Measurements from ENCODE around the gene STRBP.

Gene STRBP

GRCh38 chr9:123314617-123315016 lies 46.2 kb upstream of the STRBP start:
- Histone ChIP-seq H3K4me1 (ENCODE audit: control insufficient read depth, low read length) (peaks cover 49% of the 10 kb centered on the region), H3K27me3 (ENCODE audit: control insufficient read depth, low read length) (no peaks in the 10 kb centered on the region), H3K36me3 (ENCODE audit: control insufficient read depth, low read length) (no peaks in the 10 kb centered on the region), H3F3A (ENCODE audit: control insufficient read depth, insufficient read depth) (0 out of 2 replicates have a peak, but pooled peaks cover 5% of the 10 kb centered on the region), H3K4me2 (ENCODE audit: low read length) (no peak overlapping the region), H3K9me3 (ENCODE audit: control insufficient read depth, insufficient read depth, low read length) (no peaks in the 10 kb centered on the region), H3K4me3 (ENCODE audit: low read length) (no peak overlapping the region), H3K79me2 (ENCODE audit: control insufficient read depth, low read length) (no peaks in the 10 kb centered on the region), H3K27ac (ENCODE audit: low read depth, low read length) (no peak overlapping the region), H4K20me1 (ENCODE audit: control insufficient read depth, insufficient read depth, low read depth, low read length) (no peaks in the 10 kb centered on the region), H3K9me2 (replicated peaks; ENCODE audit: control insufficient read depth, low read length) (no peaks in the 10 kb centered on the region)
- TF ChIP-seq CTCF (IDR thresholded peaks at IDR 0.05; ENCODE audit: low read depth, low read length, poor library complexity, severe bottlenecking) (no peak), EZH2phosphoT487 (IDR thresholded peaks at IDR 0.05; ENCODE audit: borderline replicate concordance, low read length) (no peak)

- no peaks in the 10 kb centered on the region for H3K79me2 ChIP-seq (ENCODE audit: control insufficient read depth, low read length)
- no peaks in the 10 kb centered on the region for H4K20me1 ChIP-seq (ENCODE audit: control insufficient read depth, insufficient read depth, low read depth, low read length)
- H3K9me3 ChIP-seq (ENCODE audit: control insufficient read depth, insufficient read depth, low read length): no peaks in the 10 kb centered on the region
- 0 out of 2 replicates have a peak, but pooled peaks cover 5% of the 10 kb centered on the region for H3F3A ChIP-seq (ENCODE audit: control insufficient read depth, insufficient read depth)
- H3K27me3 ChIP-seq (ENCODE audit: control insufficient read depth, low read length): no peaks in the 10 kb centered on the region
- no peaks in the 10 kb centered on the region for H3K9me2 ChIP-seq (replicated peaks; ENCODE audit: control insufficient read depth, low read length)
- H3K27ac ChIP-seq (ENCODE audit: low read depth, low read length): no peak overlapping the region
- TF ChIP-seq EZH2phosphoT487 (IDR thresholded peaks at IDR 0.05; ENCODE audit: borderline replicate concordance, low read length) (no peak), CTCF (IDR thresholded peaks at IDR 0.05; ENCODE audit: low read depth, low read length, poor library complexity, severe bottlenecking) (no peak)
- no peak overlapping the region for H3K4me2 ChIP-seq (ENCODE audit: low read length)
- peaks cover 35% of the 10 kb centered on the region for H3K4me1 ChIP-seq (ENCODE audit: control insufficient read depth, low read length)
- H3K4me3 ChIP-seq (ENCODE audit: low read length): no peak overlapping the region
- no peaks in the 10 kb centered on the region for H3K36me3 ChIP-seq (ENCODE audit: control insufficient read depth, low read length)
These were observed 44.0 kb upstream of the STRBP start for GRCh38 chr9:123312306-123312877.

GRCh38 chr9:123311250-123311752 lies 42.9 kb upstream of the STRBP start:
- Histone ChIP-seq H3K4me1 (ENCODE audit: control insufficient read depth, low read length) (peaks cover 27% of the 10 kb centered on the region), H3K9me2 (replicated peaks; ENCODE audit: control insufficient read depth, low read length) (no peaks in the 10 kb centered on the region), H4K20me1 (ENCODE audit: control insufficient read depth, insufficient read depth, low read depth, low read length) (no peaks in the 10 kb centered on the region), H3F3A (ENCODE audit: control insufficient read depth, insufficient read depth) (0 out of 2 replicates have a peak, but pooled peaks cover 5% of the 10 kb centered on the region), H3K4me2 (ENCODE audit: low read length) (no peak overlapping the region), H3K36me3 (ENCODE audit: control insufficient read depth, low read length) (no peaks in the 10 kb centered on the region), H3K9me3 (ENCODE audit: control insufficient read depth, insufficient read depth, low read length) (no peaks in the 10 kb centered on the region), H3K27me3 (ENCODE audit: control insufficient read depth, low read length) (no peaks in the 10 kb centered on the region), H3K27ac (ENCODE audit: low read depth, low read length) (no peak overlapping the region), H3K4me3 (ENCODE audit: low read length) (no peak overlapping the region), H3K79me2 (ENCODE audit: control insufficient read depth, low read length) (no peaks in the 10 kb centered on the region)
- TF ChIP-seq CTCF (IDR thresholded peaks at IDR 0.05; ENCODE audit: low read depth, low read length, poor library complexity, severe bottlenecking) (no peak), EZH2phosphoT487 (IDR thresholded peaks at IDR 0.05; ENCODE audit: borderline replicate concordance, low read length) (no peak)

Measured in DOHH2 (cell line).